ENCODE data around the gene C16orf95.
"Not testable (repeated sequence)": the region's sequence is repeated elsewhere in the genome, so short reads cannot be mapped to it uniquely, and the experiment has no call there.

The C16orf95 gene

GRCh38 chr16:87286839-87287626, 30.2 kb downstream of the C16orf95 start:
- DNase-seq (ENCODE audit: low spot score), result no peak

- no peak for DNase-seq (ENCODE audit: low spot score)
Measured at GRCh38 chr16:87284183-87284582, 33.0 kb downstream of the C16orf95 start.

- DNase-seq (ENCODE audit: low spot score), result no peak
Measured at GRCh38 chr16:87279094-87279658, 38.0 kb downstream of the C16orf95 start.

- DNase-seq (ENCODE audit: low spot score), result peak; percentile 96
Measured at GRCh38 chr16:87278191-87279093, 38.8 kb downstream of the C16orf95 start.

GRCh38 chr16:87276924-87277323, 40.3 kb downstream of the C16orf95 start:
- DNase-seq (ENCODE audit: low spot score), result no peak

- no peak for DNase-seq (ENCODE audit: low spot score)
Measured at GRCh38 chr16:87276091-87276701, 41.0 kb downstream of the C16orf95 start.

GRCh38 chr16:87274794-87275193, 42.4 kb downstream of the C16orf95 start:
- no peak for DNase-seq (ENCODE audit: low spot score)

- no peak for DNase-seq (ENCODE audit: low spot score)
Measured at GRCh38 chr16:87273471-87274030, 43.6 kb downstream of the C16orf95 start.

GRCh38 chr16:87271256-87271655, 45.9 kb downstream of the C16orf95 start:
- DNase-seq (ENCODE audit: low spot score), result no peak

GRCh38 chr16:87267566-87267965, 49.6 kb downstream of the C16orf95 start:
- no peak for DNase-seq (ENCODE audit: low spot score)

GRCh38 chr16:87266846-87267245, 50.3 kb downstream of the C16orf95 start:
- no peak for DNase-seq (ENCODE audit: low spot score)

GRCh38 chr16:87265261-87265660, 51.9 kb downstream of the C16orf95 start:
- DNase-seq (ENCODE audit: low spot score), result no peak

- DNase-seq (ENCODE audit: low spot score), result no peak
Measured at GRCh38 chr16:87264634-87265033, 52.6 kb downstream of the C16orf95 start.

GRCh38 chr16:87263418-87264052, 53.7 kb downstream of the C16orf95 start:
- no peak for DNase-seq (ENCODE audit: low spot score)

GRCh38 chr16:87259431-87259830, 57.8 kb downstream of the C16orf95 start:
- no peak for DNase-seq (ENCODE audit: low spot score)

- DNase-seq (ENCODE audit: low spot score), result not testable (repeated sequence)
Measured at GRCh38 chr16:87258653-87259052, 58.5 kb downstream of the C16orf95 start.

- DNase-seq (ENCODE audit: low spot score), result no peak
Measured at GRCh38 chr16:87255866-87256265, 61.3 kb downstream of the C16orf95 start.

- no peak for DNase-seq (ENCODE audit: low spot score)
Measured at GRCh38 chr16:87254734-87255133, 62.5 kb downstream of the C16orf95 start.

- DNase-seq (ENCODE audit: low spot score), result no peak
Measured at GRCh38 chr16:87254296-87254695, 62.9 kb downstream of the C16orf95 start.

GRCh38 chr16:87253536-87253935, 63.7 kb downstream of the C16orf95 start:
- DNase-seq (ENCODE audit: low spot score), result no peak
